Liver (tissue), 9 donors: ENCODE measurements around the gene SPAG8. TPM values are rescaled to one million over a fixed set of nuclear protein-coding genes. Genes with fewer than 3 reads are reported as not detected.

Source experiments
- DNase-seq: peaks from one replicate; pipeline ENCODE4 v3.0.0-alpha.2; 2017; ENCODE audit warnings: low spot score
- H3K27ac ChIP-seq, 2 donors: one replicate each; pipeline ENCODE4 v1.7.0; 2013; ENCODE audit warnings: inconsistent platforms in 2 of 2, low read length in 2 of 2, control low read depth in 1 of 2, low read depth in 1 of 2, mild to moderate bottlenecking in 1 of 2
- H3K27me3 ChIP-seq, 4 donors: one replicate each; pipeline versions ENCODE4 v1.6.1 to v1.7.0; 2013; ENCODE audit warnings: low read length in 3 of 4, inconsistent platforms in 1 of 4, mild to moderate bottlenecking in 1 of 4, moderate library complexity in 1 of 4; ENCODE audit not compliant: control insufficient read depth in 4 of 4, insufficient read depth in 4 of 4
- H3K36me3 ChIP-seq, 4 donors: one replicate each; pipeline versions ENCODE4 v1.6.1 to v1.7.0; 2013; ENCODE audit warnings: low read length in 3 of 4, mild to moderate bottlenecking in 3 of 4, low read depth in 1 of 4, moderate library complexity in 1 of 4; ENCODE audit not compliant: control insufficient read depth in 4 of 4, insufficient read depth in 3 of 4
- H3K4me1 ChIP-seq, 4 donors: one replicate each; pipeline versions ENCODE4 v1.6.1 to v1.7.0; 2013; ENCODE audit warnings: low read length in 3 of 4, mild to moderate bottlenecking in 3 of 4, moderate library complexity in 1 of 4; ENCODE audit not compliant: control insufficient read depth in 4 of 4, insufficient read depth in 4 of 4
- H3K4me3 ChIP-seq, 3 donors: one replicate each; pipeline versions ENCODE4 v1.6.1 to v1.7.0; 2013; ENCODE audit warnings: low read length in 3 of 3, control low read depth in 1 of 3, low read depth in 1 of 3, mild to moderate bottlenecking in 1 of 3
- H3K9ac ChIP-seq, 2 donors: one replicate each; pipeline ENCODE4 v1.7.0; 2013; ENCODE audit warnings: low read length in 2 of 2, mild to moderate bottlenecking in 2 of 2, moderate library complexity in 2 of 2, control low read depth in 1 of 2, low read depth in 1 of 2
- H3K9me3 ChIP-seq, 4 donors: one replicate each; pipeline versions ENCODE4 v1.6.1 to v1.7.0; 2013; ENCODE audit warnings: low read length in 3 of 4; ENCODE audit not compliant: control insufficient read depth in 4 of 4
- ATF3 ChIP-seq: IDR thresholded peaks from 2 replicates; pipeline ENCODE4 v1.6.1; 2016; ENCODE audit warnings: antibody characterized with exemption
- CTCF ChIP-seq: fragments of 150-350 bp; IDR thresholded peaks from 2 replicates; pipeline ENCODE4 v1.5.1; 2017; ENCODE audit warnings: improper control_type of control experiment, low read depth, low read length; ENCODE audit not compliant: missing input control
- EGR1 ChIP-seq, 2 donors: IDR thresholded peaks; 2 replicates each; pipeline ENCODE4 v1.6.1; 2016 to 2018; ENCODE audit warnings: antibody characterized with exemption in 2 of 2, low read depth in 2 of 2
- FOXA2 ChIP-seq: IDR thresholded peaks from 2 replicates; pipeline ENCODE4 v1.6.1; 2016; ENCODE audit warnings: antibody characterized with exemption
- GABPA ChIP-seq, 2 donors: IDR thresholded peaks in 1 of 2; conservative IDR thresholded peaks in 1 of 2; 2 replicates each; pipeline ENCODE4 v1.6.1; 2016; ENCODE audit warnings: antibody characterized with exemption in 2 of 2, mild to moderate bottlenecking in 1 of 2, moderate library complexity in 1 of 2
- HNF4A ChIP-seq, 2 donors: conservative IDR thresholded peaks; 2 replicates each; pipeline ENCODE4 v1.6.1; 2016; ENCODE audit warnings: antibody characterized with exemption in 2 of 2, mild to moderate bottlenecking in 2 of 2
- HNF4G ChIP-seq: IDR thresholded peaks from 2 replicates; pipeline ENCODE4 v1.6.1; 2016; ENCODE audit warnings: antibody characterized with exemption
- JUND ChIP-seq, 2 donors: IDR thresholded peaks; 2 replicates each; pipeline ENCODE4 v1.6.1; 2016; ENCODE audit warnings: antibody characterized with exemption in 2 of 2
- NR2F2 ChIP-seq: IDR thresholded peaks from 2 replicates; pipeline ENCODE4 v1.6.1; 2016; ENCODE audit warnings: antibody characterized with exemption
- RAD21 ChIP-seq, 2 donors: IDR thresholded peaks; 2 replicates each; pipeline ENCODE4 v1.6.1; 2016; ENCODE audit warnings: antibody characterized with exemption in 2 of 2, mild to moderate bottlenecking in 2 of 2
- REST ChIP-seq: IDR thresholded peaks from 2 replicates; pipeline ENCODE4 v1.6.1; 2016; ENCODE audit warnings: antibody characterized with exemption, mild to moderate bottlenecking
- RXRA ChIP-seq, 2 donors: IDR thresholded peaks; 2 replicates each; pipeline ENCODE4 v1.6.1; 2017 to 2018; ENCODE audit warnings: antibody characterized with exemption in 2 of 2, mild to moderate bottlenecking in 1 of 2
- SP1 ChIP-seq: IDR thresholded peaks from 2 replicates; pipeline ENCODE4 v1.6.1; 2018; ENCODE audit warnings: antibody characterized with exemption, mild to moderate bottlenecking
- TAF1 ChIP-seq: conservative IDR thresholded peaks from 2 replicates; pipeline ENCODE4 v1.6.1; 2016; ENCODE audit warnings: antibody characterized with exemption, mild to moderate bottlenecking
- YY1 ChIP-seq: IDR thresholded peaks from 2 replicates; pipeline ENCODE4 v1.6.1; 2016; ENCODE audit warnings: antibody characterized with exemption, mild to moderate bottlenecking
- ZBTB33 ChIP-seq: IDR thresholded peaks from 2 replicates; pipeline ENCODE4 v1.6.1; 2016; ENCODE audit warnings: antibody characterized with exemption
- WGBS: extraction: QIAGEN DNeasy Blood & Tissue Kit; methylation state at CpG from one replicate; pipeline ENCODE4 v1.1.7; 2013; 5-methylcytosine and 5-hydroxymethylcytosine counted together
- polyA plus RNA-seq, 2 donors: library from polyadenylated mRNA; stranded (reverse) in 1 of 2; unstranded in 1 of 2; fragments of 200-250 nt in 1 of 2; fragments of >200 nt in 1 of 2; fragmentation: Nextera tagmentation in 1 of 2; extraction: Ambion mirVana in 1 of 2; gene quantifications; one replicate each; pipeline versions ENCODE4 v1.2.1 to v1.2.3, GENCODE V29; 2013 to 2015
- total RNA-seq, 2 donors: library from RNA; depleted of rRNA; stranded (reverse); fragments of >200 nt; gene quantifications; one replicate each; pipeline ENCODE4 v1.2.3, GENCODE V29; 2014
- donor health status: healthy.
- donor health status: healthy.
- donor health status: healthy.
- donor health status: healthy.
- donor health status: healthy.

Gene SPAG8
- total and polyA plus RNA-seq, 4 donors, result 0.14 to 0.56 (median 0.19) TPM

GRCh38 chr9:35797311-35798109, 14.6 kb downstream of the SPAG8 start:
- 94% methylated on average over 6 of the region's 6 CpGs for WGBS
- Histone ChIP-seq H3K27ac (no peak overlapping the region), H3K4me1 (peaks cover 4 to 25% (median 19%) of the 10 kb centered on the region in 4 donors), H3K27me3 (no peaks in the 10 kb centered on the region), H3K36me3 (peaks cover 0 to under 1% (median 0%) of the 10 kb centered on the region in 4 donors), H3K9ac (no peak overlapping the region), H3K9me3 (no peaks in the 10 kb centered on the region), H3K4me3 (no peak overlapping the region)
- no peak for DNase-seq
- TF ChIP-seq TAF1 (no peak), RAD21 (IDR thresholded peaks at IDR 0.05) (no peak), YY1 (no peak), RXRA (IDR thresholded peaks at IDR 0.05) (no peak)

- no peak for DNase-seq
- Histone ChIP-seq H3K4me1 (peaks cover 3 to 20% (median 11%) of the 10 kb centered on the region in 4 donors), H3K9ac (no peak overlapping the region), H3K9me3 (no peaks in the 10 kb centered on the region), H3K27me3 (no peaks in the 10 kb centered on the region), H3K27ac (no peak overlapping the region), H3K4me3 (no peak overlapping the region), H3K36me3 (no peaks in the 10 kb centered on the region)
- TF ChIP-seq FOXA2 (no peak), SP1 (no peak), JUND (IDR thresholded peaks at IDR 0.05) (no peak), TAF1 (no peak), REST (no peak), EGR1 (IDR thresholded peaks at IDR 0.05; ENCODE audit: low read depth in 2 of 2) (no peak), ATF3 (no peak), HNF4G (no peak), HNF4A (conservative IDR thresholded peaks at IDR 0.05) (no peak), RAD21 (IDR thresholded peaks at IDR 0.05) (no peak), CTCF (no peak), YY1 (no peak), NR2F2 (no peak), ZBTB33 (no peak), GABPA (IDR thresholded peaks at IDR 0.05 in 1 of 2, conservative IDR thresholded peaks at IDR 0.05 in 1 of 2) (no peak)
Observed at GRCh38 chr9:35795695-35796094, 16.4 kb downstream of the SPAG8 start.
